Measurements from ENCODE around the gene SLC25A42.

DNA sequence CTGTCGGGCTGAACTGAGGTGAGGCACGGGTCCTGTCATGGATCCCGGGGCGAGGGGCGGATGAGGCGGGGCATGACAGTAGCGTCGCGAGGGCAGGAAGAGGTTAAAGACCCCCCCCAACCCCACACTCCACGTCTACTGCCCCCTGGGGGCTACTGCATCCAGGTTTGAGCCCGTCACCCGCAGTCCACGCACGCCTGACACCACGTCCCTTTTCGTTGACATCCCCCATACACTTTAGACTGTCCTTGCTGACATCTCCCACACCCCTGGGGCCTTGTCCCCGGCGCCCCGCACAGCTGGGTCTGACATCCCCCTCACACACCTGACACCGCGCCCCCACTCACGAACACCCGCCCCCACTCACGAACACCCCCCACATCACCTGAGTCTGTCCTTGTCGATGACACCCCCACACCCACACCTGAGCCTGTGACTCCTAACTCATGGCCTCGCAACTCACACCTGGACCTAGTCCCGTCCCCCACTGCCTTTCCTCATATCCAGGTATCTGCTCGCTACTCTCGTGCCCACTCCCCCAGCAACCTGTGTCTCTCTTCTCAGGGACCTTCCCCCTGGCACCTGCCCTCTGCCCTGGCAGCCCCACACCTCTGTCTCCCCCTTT is 416 bp downstream of the SLC25A42 start:
- TF ChIP-seq, protein P1, sequence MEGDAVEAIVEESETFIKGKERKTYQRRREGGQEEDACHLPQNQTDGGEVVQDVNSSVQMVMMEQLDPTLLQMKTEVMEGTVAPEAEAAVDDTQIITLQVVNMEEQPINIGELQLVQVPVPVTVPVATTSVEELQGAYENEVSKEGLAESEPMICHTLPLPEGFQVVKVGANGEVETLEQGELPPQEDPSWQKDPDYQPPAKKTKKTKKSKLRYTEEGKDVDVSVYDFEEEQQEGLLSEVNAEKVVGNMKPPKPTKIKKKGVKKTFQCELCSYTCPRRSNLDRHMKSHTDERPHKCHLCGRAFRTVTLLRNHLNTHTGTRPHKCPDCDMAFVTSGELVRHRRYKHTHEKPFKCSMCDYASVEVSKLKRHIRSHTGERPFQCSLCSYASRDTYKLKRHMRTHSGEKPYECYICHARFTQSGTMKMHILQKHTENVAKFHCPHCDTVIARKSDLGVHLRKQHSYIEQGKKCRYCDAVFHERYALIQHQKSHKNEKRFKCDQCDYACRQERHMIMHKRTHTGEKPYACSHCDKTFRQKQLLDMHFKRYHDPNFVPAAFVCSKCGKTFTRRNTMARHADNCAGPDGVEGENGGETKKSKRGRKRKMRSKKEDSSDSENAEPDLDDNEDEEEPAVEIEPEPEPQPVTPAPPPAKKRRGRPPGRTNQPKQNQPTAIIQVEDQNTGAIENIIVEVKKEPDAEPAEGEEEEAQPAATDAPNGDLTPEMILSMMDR (IDR thresholded peaks at IDR 0.05; ENCODE audit: low read depth, low read length): no peak
- TF ChIP-seq MYC (IDR thresholded peaks at IDR 0.05; ENCODE audit: low read depth, low read length): no peak

Measured in NB4 (cell line).